ENCODE data around the gene EXOC4.

Gene EXOC4

GRCh38 chr7:133688483-133689239 is 435.8 kb downstream of the EXOC4 start:
- POLR2A ChIA-PET (ENCODE audit: low non-redundant PET) = no interaction called here
- TF ChIP-seq CTCF (conservative IDR thresholded peaks at IDR 0.05; ENCODE audit: low read depth) = no peak
- H3K27ac ChIP-seq = no peak overlapping the region
- no peak for DNase-seq (ENCODE audit: low spot score)
- CTCF ChIA-PET = no interaction called here

GRCh38 chr7:133690740-133691139 is 437.9 kb downstream of the EXOC4 start:
- POLR2A ChIA-PET (ENCODE audit: low non-redundant PET) = no interaction called here
- no peak for TF ChIP-seq CTCF (conservative IDR thresholded peaks at IDR 0.05; ENCODE audit: low read depth)
- DNase-seq (ENCODE audit: low spot score) = no peak
- H3K27ac ChIP-seq = no peak overlapping the region
- CTCF ChIA-PET = no interaction called here

- no peak for TF ChIP-seq CTCF (conservative IDR thresholded peaks at IDR 0.05; ENCODE audit: low read depth)
- POLR2A ChIA-PET (ENCODE audit: low non-redundant PET) = no interaction called here
- CTCF ChIA-PET = no interaction called here
- DNase-seq (ENCODE audit: low spot score) = no peak
- H3K27ac ChIP-seq = no peak overlapping the region
Observed at GRCh38 chr7:133691727-133692610, 439.1 kb downstream of the EXOC4 start.

- ChIA-PET CTCF (no interaction called here), POLR2A (ENCODE audit: low non-redundant PET) (no interaction called here)
- TF ChIP-seq CTCF (conservative IDR thresholded peaks at IDR 0.05; ENCODE audit: low read depth) = no peak
- no peak for DNase-seq (ENCODE audit: low spot score)
- no peak overlapping the region for H3K27ac ChIP-seq
Observed at GRCh38 chr7:133693281-133693680, 440.4 kb downstream of the EXOC4 start.

GRCh38 chr7:133696056-133696455 is 443.2 kb downstream of the EXOC4 start:
- DNase-seq (ENCODE audit: low spot score) = no peak
- no peak overlapping the region for H3K27ac ChIP-seq
- CTCF ChIA-PET = no interaction called here
- POLR2A ChIA-PET (ENCODE audit: low non-redundant PET) = no interaction called here
- TF ChIP-seq CTCF (conservative IDR thresholded peaks at IDR 0.05; ENCODE audit: low read depth) = no peak

- CTCF ChIA-PET = interaction anchor here (0.7 kb wide), 1 partner anchor 1709 kb away, joined by 4 read pairs; no protein-coding TSS in a partner anchor
- H3K27ac ChIP-seq = no peak overlapping the region
- no peak for TF ChIP-seq CTCF (conservative IDR thresholded peaks at IDR 0.05; ENCODE audit: low read depth)
- POLR2A ChIA-PET (ENCODE audit: low non-redundant PET) = no interaction called here
- no peak for DNase-seq (ENCODE audit: low spot score)
Observed at GRCh38 chr7:133697585-133697984, 444.7 kb downstream of the EXOC4 start.

All from RWPE1 (cell line).